Effector CD4-positive, alpha-beta T cell (primary cell): ENCODE measurements around the gene KRT38.
"Not testable (repeated sequence)": the region's sequence is repeated elsewhere in the genome, so short reads cannot be mapped to it uniquely, and the experiment has no call there.

Experiments used
- DNase-seq: peaks from one replicate; pipeline ENCODE4 v3.0.0-alpha.2; 2020

KRT38 gene

GRCh38 chr17:41457676-41458075, 16.9 kb upstream of the KRT38 start:
- DNase-seq = no peak

GRCh38 chr17:41456204-41456603, 15.4 kb upstream of the KRT38 start:
- no peak for DNase-seq

- no peak for DNase-seq
Observed at GRCh38 chr17:41455236-41455635, 14.5 kb upstream of the KRT38 start.

- DNase-seq = no peak
Observed at GRCh38 chr17:41453066-41453465, 12.3 kb upstream of the KRT38 start.

- no peak for DNase-seq
Observed at GRCh38 chr17:41452281-41452680, 11.5 kb upstream of the KRT38 start.

- no peak for DNase-seq
Observed at GRCh38 chr17:41451154-41451728, 10.5 kb upstream of the KRT38 start.

GRCh38 chr17:41449008-41449407, 8.2 kb upstream of the KRT38 start:
- no peak for DNase-seq

- DNase-seq = no peak
Observed at GRCh38 chr17:41448506-41448905, 7.7 kb upstream of the KRT38 start.

GRCh38 chr17:41446806-41447205, 6.0 kb upstream of the KRT38 start:
- no peak for DNase-seq

- DNase-seq = no peak
Observed at GRCh38 chr17:41444640-41445039, 3.9 kb upstream of the KRT38 start.

- no peak for DNase-seq
Observed at GRCh38 chr17:41444186-41444585, 3.4 kb upstream of the KRT38 start.

- no peak for DNase-seq
Observed at GRCh38 chr17:41442739-41443138, 2.0 kb upstream of the KRT38 start.

GRCh38 chr17:41439375-41439774, 1.4 kb downstream of the KRT38 start:
- DNase-seq = no peak

GRCh38 chr17:41437769-41438168, 3.0 kb downstream of the KRT38 start:
- DNase-seq = no peak

- DNase-seq = no peak
Observed at GRCh38 chr17:41437254-41437653, 3.5 kb downstream of the KRT38 start.

- no peak for DNase-seq
Observed at GRCh38 chr17:41434415-41434814, 6.4 kb downstream of the KRT38 start.

- DNase-seq = no peak
Observed at GRCh38 chr17:41434005-41434404, 6.8 kb downstream of the KRT38 start.

GRCh38 chr17:41433586-41433985, 7.2 kb downstream of the KRT38 start:
- DNase-seq = no peak

- DNase-seq = not testable (repeated sequence)
Observed at GRCh38 chr17:41430376-41430775, 10.4 kb downstream of the KRT38 start.

- no peak for DNase-seq
Observed at GRCh38 chr17:41429667-41430066, 11.1 kb downstream of the KRT38 start.

GRCh38 chr17:41428591-41429291, 12.0 kb downstream of the KRT38 start:
- no peak for DNase-seq

GRCh38 chr17:41424111-41424635, 16.6 kb downstream of the KRT38 start, which contains the start of gene KRT37:
KRT37 (minus strand) TSS chr17:41424585; CDS start chr17:41424523, 62 bp downstream.
- no peak for DNase-seq

- not testable (repeated sequence) for DNase-seq
Observed at GRCh38 chr17:41422586-41422985, 18.2 kb downstream of the KRT38 start.

GRCh38 chr17:41421617-41422016, 19.2 kb downstream of the KRT38 start:
- DNase-seq = no peak
